HG03175 (cell line): ENCODE results near the gene HMX1.

Source experiments
- ATAC-seq: cut with Tn5 transposase; IDR thresholded peaks from one replicate; pipeline ENCODE4 v1.9.1; 2021; ENCODE audit warnings: mild to moderate bottlenecking, moderate library complexity; ENCODE audit not compliant: unreplicated experiment

Gene HMX1

DNA sequence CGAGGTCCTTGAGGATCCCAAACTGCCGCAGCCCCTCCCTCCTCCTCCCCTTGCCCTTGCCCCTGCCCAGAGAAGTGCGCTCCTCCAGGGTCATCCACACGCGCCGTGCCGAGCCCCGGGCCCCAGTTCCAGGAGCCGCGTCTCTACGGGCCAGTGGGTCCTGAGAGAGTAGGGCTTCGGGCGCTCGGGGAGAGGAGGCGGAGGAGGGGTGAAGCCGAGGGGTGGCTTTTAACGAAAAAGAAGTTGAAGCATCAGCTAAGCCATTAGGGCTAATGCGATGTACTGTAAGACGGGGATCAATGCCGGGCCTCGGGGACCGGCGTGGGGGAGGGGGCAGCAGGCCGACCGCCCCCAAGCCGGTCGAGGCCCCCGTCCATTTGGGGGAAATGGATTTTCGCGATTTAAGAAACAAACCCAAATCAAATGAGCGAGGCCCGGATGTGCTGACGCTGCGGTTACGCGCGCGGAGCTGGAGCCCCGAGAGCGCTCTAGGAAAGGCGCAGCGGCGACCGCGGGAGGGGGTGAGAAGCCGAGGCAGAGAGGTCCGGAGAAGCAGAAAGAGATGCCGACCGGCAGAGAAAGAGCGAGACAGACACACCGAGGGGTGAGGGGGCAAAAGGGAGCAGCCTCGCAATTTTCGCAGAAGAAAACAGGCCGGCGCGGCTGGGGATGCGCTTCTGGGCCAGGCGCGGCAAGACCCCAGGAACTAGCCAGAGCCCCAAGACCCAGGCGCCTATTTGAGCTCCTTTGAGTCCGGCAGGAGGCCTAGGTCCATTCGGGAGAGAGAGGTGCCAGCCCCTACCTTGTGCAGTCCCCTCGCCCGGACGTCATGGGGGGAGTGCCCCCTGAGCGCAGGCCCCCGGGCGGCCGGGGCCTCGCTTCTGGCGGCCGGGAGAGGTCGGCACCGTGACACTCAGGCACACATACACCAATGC is 13.6 kb downstream of the HMX1 start:
- ATAC-seq = no peak

DNA sequence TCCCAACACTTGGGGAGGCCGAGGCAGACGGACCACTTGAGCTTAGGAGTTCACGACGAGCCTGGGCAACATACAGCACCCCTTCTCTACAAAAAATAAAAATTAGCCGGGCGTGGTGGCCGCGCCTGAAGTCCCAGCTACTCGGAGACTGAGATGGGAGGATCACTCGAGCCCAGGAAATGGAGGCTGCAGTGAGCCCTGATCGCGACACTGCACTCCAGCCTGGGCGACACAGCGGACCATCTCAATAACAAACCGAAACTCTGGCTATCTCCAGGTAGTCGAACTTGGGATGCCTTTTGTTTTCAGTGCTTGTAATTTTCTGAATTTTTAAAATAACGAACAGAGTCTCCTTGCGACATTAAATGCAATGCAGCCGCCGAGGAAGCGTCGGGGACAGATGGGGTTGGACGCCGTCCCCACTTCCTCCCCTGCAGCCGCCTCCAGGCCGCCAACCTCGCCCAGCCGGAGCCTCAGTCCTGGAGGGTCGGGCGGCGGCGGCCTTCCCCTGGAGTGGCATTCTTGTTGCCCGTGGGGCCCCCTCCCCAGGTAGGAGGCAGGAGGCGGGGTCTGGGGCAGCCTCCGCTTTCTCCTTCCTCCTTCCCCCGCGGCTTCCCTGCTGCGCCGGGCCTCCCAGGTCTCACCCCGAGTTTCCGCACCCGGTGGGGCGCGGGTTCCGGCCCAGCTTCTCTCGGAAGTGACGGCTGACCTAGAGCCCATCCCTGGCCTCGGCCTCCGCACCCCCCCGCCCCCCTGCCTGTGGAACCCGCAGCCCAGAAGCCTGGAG is 14.6 kb downstream of the HMX1 start:
- ATAC-seq = no peak

DNA sequence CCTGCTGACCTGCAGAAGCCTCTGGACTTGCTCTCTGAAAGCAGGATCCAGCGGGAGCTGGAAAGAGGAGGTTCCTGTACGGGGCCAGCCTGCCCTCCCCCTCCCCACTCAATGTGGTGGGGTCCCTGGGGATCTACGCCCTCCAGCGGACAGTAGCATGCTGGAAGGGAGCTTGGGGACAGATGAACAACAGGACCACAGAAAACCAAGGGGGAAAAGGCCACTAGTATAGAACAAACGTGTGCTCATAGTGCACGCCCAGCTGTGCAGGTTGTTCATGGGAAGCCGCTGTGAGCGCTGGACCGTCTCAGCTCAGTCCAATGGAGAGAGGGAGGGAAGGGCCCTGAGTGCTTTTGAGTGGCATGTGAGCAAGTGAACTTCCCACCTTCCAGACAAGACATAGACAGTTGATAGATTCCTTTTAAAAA is 15.8 kb downstream of the HMX1 start:
- no peak for ATAC-seq

DNA sequence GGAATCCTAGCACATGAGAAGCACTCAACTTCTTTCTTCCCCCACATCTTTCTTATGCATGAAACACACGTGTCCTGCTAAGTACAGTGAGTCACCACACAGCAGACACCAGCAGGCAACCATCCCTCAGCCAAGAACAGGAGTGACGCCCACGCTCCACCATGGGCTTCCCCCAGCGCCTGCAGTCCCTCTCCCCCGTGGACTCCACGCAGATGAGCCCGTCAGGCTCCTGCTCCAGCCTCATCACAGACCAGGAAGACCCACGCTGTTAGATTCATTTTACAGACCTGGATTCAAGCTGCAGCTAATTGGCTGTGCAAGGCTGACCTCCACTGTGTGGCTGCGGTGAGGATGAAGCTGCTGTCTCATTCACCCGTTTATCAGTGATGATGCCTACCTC is 16.7 kb downstream of the HMX1 start:
- no peak for ATAC-seq

DNA sequence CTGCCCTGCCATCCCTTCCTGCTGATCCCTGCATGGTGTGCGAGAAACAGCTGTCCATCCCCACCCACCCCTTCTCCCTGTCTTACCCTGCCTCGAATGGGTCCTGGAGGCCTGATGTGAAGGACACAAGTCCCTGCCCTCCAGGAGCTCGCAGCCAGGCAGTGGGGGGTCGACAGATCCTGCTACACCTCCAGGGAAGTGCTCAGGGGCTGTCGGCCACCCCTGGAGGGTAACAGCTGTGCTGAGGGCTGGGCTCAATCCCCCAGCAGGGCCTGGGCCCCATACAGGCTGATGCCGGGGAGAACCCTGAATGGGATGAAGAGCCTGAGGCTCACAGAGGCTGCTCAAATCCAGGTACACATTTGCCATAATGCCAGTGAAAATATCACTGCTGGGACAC is 17.6 kb downstream of the HMX1 start:
- ATAC-seq = no peak

DNA sequence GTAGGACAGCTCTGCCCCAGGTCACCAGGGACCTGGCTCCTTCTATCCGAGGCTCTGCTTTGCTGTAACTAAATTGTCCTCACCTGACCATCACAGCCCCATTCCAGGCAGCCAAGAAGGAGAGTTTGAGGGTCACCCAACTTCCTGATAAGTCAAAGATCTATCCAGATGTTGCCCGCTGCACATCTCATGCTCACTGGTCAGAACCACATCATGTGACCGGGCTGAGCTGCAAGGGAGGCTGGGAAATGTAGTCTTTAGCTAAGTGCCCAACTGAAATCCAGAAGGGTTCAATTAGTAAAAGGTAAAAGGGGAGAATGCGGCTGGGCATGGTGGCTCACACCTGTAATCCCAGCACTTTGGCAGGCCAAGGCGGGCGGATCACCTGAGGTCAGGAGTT is 18.4 kb downstream of the HMX1 start:
- ATAC-seq = no peak

DNA sequence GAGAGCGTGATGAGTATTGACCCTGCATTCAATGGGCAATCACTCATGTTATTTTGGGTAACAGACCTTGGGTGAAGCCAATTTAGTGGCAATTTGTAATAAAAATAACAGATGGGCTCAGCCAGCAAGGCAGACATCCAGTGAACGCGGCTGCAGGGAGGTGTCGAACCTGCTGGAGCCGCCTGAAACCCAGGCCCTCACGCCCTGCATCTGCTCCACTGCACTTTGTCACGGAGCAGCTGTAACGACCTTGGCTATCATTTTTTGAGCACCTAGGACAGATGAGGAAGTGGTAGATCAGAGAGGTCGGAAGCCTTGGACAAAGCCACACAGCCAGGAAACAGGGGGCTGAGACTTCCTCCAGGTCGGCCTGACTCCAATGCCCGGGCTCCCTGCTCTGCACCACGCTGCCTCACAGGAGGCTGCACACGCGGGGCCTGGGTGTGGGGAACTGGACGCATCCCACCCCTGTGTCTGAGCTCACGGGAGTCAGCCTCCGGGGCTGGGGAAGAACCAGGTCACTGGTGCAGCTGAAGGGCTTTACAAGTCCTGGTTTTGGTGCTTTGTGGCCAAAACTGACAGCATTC is 19.4 kb downstream of the HMX1 start:
- no peak for ATAC-seq

DNA sequence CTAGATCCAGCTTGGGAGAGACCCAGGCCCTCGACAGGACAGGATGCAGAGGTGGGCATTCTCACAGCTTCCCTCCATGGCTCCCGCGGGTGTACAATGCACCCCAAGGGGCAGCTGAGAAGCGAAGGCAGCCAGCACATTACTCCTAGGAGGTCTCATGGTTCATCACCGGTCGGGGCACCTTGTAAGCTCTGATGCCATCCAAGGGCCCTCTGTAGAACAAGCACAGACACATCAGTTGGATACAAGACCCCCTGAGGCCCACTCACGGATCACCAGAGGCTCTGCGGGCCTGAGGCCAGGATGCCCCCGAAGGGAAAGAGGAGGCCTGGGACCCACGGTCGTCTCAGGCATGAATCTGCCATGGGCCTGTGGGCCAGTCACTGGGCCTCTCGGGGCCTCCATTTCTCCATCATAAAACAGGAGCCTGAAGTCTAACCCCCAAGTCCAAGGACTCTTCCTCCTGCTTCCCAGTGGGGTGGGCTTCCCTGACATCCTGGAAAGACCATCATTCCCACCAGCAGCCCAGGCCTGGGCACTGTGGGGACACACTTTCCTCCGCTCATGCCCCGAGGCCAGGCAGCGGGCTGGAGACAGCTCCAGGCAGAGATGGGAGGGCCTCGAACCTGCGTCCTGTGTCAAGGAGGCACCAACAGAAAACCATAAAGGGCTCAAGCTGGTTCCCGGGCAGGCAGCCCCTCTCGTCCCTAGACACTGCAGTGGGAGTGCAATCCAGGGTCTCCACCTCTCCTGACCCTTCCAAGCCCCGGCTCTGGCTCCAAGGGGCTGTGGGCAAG is 20.1 kb downstream of the HMX1 start:
- ATAC-seq = no peak

DNA sequence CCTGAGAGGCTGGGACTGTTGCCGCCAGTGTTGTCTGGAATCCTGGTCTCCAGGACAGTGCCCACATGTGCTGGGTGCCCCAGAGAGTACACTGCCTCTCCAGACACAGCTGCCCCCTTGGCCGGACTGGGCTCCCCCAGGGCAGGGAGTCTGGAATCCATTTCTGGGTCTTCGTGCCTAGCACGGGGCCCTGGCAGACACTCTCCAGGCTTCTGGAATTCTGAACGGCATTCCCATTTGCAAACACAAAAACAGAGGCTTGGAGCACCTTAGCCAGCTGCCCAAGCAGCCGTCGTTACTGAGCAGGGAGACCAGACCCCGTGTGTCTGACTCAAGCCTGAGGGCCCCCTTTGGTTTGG is 20.8 kb downstream of the HMX1 start:
- ATAC-seq = no peak

DNA sequence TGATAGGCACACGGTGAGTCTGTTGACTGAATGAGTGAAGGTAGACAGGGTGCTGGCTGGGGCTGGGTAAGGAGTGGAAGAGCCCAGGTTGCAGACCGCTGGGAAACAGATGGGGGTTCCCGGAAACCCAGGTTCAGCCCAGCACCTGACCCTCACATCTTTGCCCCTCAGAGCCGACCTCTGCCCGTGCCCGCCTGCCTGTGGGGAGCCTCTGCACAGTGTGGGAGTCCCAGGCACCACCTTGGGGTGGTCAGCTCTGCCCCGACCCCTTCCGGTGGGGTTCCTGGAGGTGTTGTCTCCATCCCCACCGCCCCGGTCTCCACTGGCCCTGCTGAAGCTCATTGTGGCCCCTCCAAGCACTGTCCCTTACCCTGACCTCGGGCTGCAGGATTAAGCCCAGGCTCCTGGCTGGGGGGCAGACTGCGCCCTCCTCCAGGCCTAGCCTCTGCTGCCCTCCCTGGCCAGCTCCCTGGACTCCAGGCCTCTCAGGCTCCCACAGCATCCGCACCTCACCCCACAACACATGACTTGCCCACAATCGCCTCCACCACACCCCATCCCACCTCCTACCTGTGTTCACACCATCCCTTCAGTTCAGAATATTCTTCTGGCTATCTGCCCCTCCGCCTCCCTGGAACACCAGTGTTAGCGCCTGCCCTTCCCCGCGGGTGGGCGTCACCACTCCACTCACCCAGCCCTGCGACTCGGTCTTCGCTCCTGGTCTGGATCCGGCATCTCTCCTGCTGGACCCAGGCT is 21.4 kb downstream of the HMX1 start:
- ATAC-seq = no peak

DNA sequence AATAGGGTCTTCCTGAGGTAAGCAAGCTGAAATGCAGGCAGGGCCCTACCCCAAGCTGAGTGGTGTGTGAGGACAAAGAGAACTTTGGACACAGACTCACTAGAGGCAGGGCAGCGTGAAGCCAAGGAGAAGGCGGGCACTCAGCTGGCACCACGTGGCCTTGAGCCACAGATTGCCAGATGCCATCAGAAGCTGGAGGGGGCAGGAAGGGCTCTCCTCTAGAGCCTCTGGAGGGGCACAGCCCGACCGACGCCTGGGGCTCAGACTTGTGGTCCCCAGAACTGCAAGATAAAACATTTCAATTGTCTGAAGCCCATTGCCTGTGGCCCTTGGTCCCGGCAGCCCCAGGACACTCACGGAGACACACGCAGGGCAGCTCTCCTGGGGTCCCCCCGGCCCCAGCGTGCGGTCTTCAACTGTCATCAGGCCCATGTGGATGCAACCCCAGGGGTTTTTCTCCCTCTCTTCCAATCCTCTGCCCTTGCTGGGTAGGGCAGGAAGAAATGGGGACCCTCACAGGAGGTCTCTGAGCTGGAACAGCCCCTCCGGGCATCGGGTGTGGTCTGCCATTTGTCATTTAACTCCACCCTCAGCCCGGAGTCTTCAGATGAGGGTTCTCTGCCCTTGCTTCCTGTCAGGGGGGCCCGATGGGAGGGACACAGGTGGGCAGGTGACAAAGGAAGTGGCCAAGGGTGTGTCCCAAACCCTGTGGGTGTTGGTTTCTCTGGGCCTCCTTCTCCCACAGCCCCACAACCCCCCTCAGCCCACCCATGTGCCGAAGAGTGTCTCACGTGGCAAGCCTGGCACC is 22.2 kb downstream of the HMX1 start:
- no peak for ATAC-seq

DNA sequence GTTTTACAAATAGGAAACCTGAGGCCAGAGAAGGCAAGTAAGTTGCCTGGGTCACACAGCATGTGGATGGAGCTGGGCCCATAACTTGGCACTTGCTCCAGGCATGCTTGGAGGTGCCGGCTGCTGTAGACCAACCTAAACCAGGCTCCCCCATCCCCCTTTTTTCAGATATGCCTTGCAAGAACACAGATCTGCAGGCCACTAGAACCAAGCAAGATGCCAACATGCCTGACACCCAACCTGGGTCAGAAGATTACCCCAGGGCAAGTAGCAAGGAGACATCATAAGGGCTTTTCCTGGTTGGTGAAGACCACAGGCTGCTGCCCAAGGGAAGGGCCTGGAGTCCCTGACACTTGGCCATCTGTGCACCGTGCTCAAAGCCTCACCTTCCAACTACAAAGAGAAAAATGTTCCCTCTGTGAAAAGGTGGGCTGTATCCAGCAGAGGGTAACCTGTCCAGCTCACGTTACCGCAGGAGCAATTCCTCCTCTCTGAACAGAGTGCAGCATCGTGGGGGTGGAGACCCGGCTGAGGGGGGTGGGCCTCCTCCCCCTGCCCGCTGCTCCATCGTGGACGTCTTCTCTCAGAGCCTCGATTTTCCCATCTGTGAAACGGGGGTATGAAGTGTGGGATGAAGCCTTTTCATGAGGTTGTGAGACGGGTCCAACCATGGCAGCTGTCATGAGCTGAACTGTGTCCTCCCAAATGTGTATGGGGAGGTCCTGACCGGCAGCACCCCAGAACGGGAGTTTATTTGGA is 23.0 kb downstream of the HMX1 start:
- no peak for ATAC-seq

DNA sequence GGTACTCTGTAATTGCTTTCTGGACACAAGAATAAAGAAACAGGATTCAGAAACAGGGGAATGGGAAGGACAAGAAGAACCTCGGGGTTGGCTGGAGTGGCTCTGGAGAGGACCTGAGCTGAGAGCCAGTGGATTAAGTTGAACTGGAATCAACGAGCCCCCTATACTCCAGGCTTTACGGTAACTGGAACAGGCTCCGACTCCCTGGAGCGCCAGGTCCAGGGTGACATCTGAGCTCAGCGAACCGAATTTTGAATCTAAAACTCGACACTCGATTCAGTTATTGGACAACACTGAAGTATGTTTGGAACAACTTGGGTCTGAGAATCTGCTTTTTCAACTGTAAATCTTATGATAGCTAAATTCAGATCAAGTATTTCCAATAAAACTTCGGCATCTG is 23.9 kb downstream of the HMX1 start:
- ATAC-seq = no peak

DNA sequence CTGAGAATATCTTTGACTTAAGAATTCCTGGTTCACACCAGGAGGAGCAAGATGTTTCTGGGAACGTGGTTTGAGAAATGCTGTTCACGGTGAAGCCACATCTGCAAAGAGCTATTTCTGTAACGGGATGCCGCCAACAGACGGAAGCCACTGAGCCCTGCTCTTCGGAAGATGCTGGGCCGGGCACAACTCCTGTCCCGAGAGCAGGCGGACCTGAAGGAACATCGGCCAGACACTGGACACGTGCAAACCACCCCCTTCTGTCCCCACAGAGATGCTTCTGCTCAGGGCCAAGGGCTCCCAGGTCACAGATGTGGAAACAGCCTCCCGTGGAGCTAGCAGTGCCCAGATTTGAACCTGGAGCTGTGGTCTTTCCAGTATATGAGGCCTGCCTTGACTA is 24.3 kb downstream of the HMX1 start:
- no peak for ATAC-seq

DNA sequence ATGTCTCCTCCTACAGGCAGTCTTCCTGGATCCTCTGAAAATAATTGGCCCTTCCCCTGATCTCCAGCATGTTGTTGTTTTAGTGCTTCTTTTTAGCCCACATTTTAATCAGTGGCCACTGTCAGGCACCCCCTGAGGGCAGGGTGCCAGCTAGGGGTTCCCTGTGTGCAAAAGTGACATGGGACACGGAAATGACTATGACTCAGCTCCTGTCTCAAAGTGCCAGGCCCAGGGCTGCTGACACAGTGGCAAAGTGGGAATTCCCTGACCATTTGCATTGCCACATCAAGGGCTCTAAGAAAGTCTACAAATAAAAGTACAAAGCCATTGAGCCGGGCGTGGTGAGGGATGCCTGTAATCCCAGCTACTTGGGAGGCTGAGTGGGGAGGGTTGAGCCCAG is 24.8 kb downstream of the HMX1 start:
- no peak for ATAC-seq

DNA sequence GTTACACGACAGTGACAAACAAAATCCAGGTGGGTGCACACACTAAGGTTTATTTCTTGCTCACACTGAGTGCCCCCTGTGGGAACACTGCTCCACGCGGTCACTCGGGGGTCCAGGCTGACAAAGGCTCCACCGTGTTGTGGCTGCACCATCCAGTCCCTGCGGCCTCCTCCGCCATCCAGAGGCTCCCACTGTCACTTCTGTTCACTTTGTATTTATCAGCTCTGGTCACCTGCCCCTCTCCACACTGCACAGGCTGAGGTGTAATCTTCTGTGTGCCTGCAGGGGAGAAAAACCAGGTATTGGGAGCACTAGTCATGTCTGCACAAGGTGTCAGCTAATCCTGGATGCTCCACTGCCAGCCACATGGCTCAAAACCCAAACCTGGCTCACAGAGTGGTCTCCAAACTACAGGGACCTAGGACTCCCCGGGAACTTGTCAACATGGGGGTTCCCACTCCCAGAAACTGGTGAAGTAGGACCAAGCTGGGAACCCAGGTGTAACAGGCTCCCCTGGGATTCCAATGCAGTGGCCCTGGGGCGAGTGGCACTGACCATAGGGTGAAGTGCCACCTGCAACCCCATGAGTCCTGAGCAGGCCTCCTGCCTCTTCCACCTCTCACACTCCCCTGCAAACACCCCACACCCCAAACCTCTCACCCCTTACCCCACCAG is 25.5 kb downstream of the HMX1 start:
- no peak for ATAC-seq

DNA sequence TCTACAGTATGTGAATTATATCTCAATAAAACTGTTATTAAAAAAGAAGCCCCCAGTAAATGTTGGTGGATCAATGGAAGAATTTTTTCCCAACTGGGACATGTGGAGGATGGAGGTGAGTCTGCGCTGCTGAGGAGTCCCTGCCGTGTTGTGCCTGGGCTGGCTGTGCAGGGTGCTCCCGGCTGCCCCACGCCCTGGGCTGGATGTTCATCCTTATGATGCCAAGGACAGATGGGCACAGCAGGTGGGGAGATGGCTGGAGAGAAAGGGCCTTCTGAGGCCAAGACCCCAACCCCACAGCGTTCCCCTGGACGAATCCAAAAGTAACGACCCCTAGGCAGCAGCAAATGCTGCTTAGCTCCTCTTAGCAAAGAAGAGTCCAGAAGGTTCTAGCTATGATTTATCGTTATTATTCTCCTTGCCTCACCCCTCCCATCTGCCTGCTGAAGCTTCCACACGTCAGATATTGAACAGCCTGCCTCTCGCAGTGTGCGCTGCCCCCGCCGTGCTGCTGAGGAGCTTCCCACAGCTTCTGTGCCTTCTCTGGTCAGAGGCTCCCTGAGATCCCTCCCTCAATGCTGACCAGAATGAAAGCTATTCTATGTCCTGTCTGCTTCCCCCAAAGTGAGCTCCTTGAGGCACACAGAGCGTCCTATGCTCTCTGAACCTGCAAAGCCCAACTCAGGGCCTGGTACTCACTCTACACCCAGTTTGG is 26.5 kb downstream of the HMX1 start:
- ATAC-seq = no peak

DNA sequence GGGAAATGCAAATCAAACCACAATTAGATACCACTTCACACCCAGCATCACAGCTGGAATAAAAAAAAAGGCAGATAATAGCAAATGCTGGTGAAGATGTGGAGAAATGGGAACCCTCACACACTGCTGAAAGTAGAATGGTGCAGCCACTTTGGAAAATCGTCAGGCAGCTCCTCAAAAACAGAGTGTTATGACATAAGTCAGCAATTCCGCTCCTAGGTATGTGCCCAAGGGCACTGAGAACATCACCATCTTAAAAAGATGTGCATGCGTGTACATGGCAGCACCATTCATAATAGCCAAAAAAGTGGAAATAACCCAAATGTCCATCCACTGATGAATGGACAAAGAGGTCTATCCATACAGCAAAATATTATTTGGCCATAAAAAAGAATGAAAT is 28.0 kb downstream of the HMX1 start:
- ATAC-seq = no peak
